NCI-H82 treated with DMSO at 0.1 percent for 48 hours (cell line): ENCODE measurements around the gene MIX23.

Experiments used
- DNase-seq: peaks from one replicate; lab custom pipeline; 2025; ENCODE audit not compliant: unreplicated experiment; lab: John Stamatoyannopoulos, UW

Gene MIX23

GRCh38 chr3:122382888-122383666, at the start of gene MIX23:
MIX23 (minus strand) TSS chr3:122383231; CDS start chr3:122383224, 7 bp downstream.
- peak; percentile 87 for DNase-seq

GRCh38 chr3:122430371-122430770, 47.3 kb upstream of the MIX23 start:
- no peak for DNase-seq

- no peak for DNase-seq
Observed at GRCh38 chr3:122427857-122428471, 44.9 kb upstream of the MIX23 start.

DNA sequence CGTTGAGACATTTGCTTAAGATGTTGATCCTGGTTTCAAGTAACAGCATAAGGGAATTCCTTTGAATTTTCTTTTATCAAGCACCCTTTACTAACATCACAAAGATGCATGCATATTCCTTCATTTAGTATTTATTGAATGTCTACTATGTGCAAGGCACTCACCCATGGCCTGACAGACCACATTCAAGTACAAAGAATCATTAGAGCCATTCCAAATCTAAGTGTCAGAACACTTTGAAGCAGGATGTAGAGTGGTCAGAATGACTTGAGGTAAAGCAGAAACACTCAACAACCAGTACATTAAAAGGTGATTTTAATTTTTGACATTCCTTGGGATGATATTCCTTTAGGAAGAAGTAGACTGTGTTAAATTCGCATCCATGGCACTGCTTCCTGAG, 38.8 kb upstream of the MIX23 start:
- no peak for DNase-seq

DNA sequence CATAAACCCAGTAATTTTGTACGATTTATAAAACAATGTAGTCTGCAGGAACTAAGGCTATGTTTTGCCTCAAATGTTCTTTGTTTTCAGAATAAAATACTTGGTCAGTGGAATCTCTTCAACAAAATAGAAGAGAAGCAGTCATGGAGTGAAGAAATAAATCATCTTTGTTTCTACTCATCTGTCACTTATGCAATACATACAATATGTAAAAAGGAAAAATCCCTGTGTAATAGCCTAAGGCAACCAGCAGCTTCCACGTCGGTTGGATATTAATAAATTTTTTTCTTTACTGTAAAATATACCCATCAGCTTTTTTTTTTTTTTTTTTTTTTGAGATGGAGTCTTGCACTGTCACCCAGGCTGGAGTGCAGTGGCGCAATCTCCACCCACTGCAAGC, 38.1 kb upstream of the MIX23 start:
- DNase-seq, result no peak

GRCh38 chr3:122416966-122417365, 33.9 kb upstream of the MIX23 start:
- no peak for DNase-seq

DNA sequence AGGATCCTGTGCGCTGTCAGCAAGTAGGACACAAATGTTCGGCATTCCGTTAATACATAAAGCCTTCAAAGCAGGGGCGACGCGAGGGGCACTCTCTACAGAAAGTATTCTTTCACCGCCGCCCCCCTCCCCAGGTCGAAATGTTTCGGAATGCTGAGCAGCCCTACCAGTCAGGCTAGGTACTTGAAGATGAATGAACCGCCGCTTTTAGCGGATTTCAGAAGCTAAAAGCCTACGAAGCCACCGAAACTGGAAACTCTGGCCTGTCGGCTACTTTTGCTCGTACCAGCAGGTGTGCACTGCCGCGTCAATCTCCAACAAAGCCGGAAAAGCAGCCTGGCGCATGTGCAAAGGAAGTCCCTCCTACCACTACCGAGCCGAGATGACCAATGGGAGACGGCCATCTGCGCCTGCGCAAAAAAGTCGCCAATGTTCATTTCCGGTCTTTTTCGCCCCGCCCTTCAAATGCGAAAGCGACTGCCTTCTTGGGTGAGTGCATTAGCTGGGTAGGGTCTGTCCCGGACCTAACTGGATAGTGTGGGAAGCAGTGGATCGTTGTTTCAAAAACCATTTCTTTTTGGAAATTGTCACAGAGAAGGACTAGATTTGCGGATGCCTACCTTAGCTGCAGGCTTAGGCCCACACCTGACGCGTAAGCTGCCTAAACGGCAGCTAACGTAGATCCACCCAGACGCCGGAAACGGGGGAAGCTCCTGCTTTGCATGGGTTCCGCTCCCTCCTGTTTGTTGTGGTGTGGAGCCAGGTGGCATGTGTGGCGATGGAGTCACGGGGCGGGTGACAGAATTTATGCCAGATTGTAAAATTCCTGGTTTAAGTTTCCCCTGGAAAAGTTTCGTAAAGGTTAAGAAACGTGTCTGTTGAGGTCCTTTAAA, 33.0 kb upstream of the MIX23 start, which contains the start of gene WDR5B:
Gene WDR5B (minus strand): TSS at position 301 of the 893 bp plus-strand sequence. CDS start 534 bp downstream, outside the sequence.
- no peak for DNase-seq

- DNase-seq, result no peak
Observed at GRCh38 chr3:122415104-122415744, 32.2 kb upstream of the MIX23 start.

- no peak for DNase-seq
Observed at GRCh38 chr3:122414391-122414790, 31.4 kb upstream of the MIX23 start.

- no peak for DNase-seq
Observed at GRCh38 chr3:122410639-122411038, 27.6 kb upstream of the MIX23 start.

GRCh38 chr3:122410111-122410510, 27.1 kb upstream of the MIX23 start:
- no peak for DNase-seq

GRCh38 chr3:122409446-122409845, 26.4 kb upstream of the MIX23 start:
- DNase-seq, result no peak

GRCh38 chr3:122407946-122408345, 24.9 kb upstream of the MIX23 start:
- DNase-seq, result no peak

- no peak for DNase-seq
Observed at GRCh38 chr3:122406198-122406597, 23.2 kb upstream of the MIX23 start.

GRCh38 chr3:122405015-122405414, 22.0 kb upstream of the MIX23 start:
- no peak for DNase-seq

GRCh38 chr3:122403489-122403888, 20.5 kb upstream of the MIX23 start:
- DNase-seq, result no peak

GRCh38 chr3:122398920-122399319, 15.9 kb upstream of the MIX23 start:
- no peak for DNase-seq

- no peak for DNase-seq
Observed at GRCh38 chr3:122397201-122397600, 14.2 kb upstream of the MIX23 start.

- no peak for DNase-seq
Observed at GRCh38 chr3:122396511-122396910, 13.5 kb upstream of the MIX23 start.

DNA sequence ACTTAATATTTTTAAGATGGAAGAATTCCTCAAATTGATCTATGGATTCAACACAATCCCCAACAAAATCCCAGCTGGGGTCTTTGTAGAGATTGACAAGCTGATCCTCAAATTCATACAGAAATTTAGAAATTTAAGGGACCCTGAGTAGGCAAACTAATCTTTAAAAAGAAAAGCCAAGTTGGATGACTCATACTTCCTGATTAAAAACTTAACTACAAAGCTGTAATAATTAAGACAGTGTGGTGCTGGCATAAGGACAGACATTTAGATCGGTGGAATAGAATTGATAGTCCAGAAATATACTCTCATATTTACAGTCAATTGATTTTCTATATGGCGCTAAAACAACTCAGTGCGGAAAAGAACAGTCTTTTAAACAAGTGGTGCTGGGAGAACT, 12.6 kb upstream of the MIX23 start:
- DNase-seq, result no peak

DNA sequence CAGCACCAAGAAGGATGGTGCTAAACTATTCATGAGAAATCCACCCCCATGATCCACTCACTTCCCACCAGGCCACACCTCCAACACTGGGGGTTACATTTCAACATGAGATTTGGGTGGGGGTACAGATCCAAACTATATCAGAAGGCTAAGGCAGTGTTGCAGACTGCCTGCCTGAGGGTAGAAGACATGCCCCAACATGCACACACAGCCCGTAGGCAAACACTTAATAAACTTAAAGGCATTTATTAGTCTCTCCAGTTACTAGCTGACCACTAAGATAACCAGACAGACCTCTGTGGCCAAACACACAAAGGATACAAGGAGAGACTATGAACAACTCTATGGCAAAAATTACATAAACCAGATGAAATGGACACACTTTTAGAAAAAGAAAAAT, 11.1 kb upstream of the MIX23 start:
- no peak for DNase-seq
